Ovary (tissue), 3 donors: ENCODE measurements around the gene C15orf39.

Experiments
- CTCF ChIP-seq, 3 donors: fragments of 450-650 bp in 2 of 3; fragments of 200-600 bp in 1 of 3; IDR thresholded peaks; one replicate each; pipeline versions ENCODE4 v1.5.1 to v1.8.0; 2016 to 2022; ENCODE audit warnings: antibody characterized with exemption in 3 of 3, mild to moderate bottlenecking in 1 of 3
- EP300 ChIP-seq: sonication (generic); formaldehyde crosslinking; IDR thresholded peaks from one replicate; pipeline ENCODE4 v1.6.1; 2017; ENCODE audit warnings: antibody characterized with exemption
- POLR2A ChIP-seq: fragments of 450-650 bp; IDR thresholded peaks from one replicate; pipeline ENCODE4 v1.6.1; 2017; ENCODE audit warnings: antibody characterized with exemption, mild to moderate bottlenecking, moderate library complexity
- donor health status: DM: no; HTN: no; CAD: no.

- no peak for TF ChIP-seq CTCF (IDR thresholded peaks at IDR 0.05)
- TF ChIP-seq POLR2A: no peak
- no peak for TF ChIP-seq EP300
These were observed 5.3 kb downstream of the C15orf39 start for GRCh38 chr15:75206803-75207617.
